ENCODE results near the gene FRMD4A.
"Not testable (repeated sequence)": the region's sequence is repeated elsewhere in the genome, so short reads cannot be mapped to it uniquely, and the experiment has no call there.

DNA sequence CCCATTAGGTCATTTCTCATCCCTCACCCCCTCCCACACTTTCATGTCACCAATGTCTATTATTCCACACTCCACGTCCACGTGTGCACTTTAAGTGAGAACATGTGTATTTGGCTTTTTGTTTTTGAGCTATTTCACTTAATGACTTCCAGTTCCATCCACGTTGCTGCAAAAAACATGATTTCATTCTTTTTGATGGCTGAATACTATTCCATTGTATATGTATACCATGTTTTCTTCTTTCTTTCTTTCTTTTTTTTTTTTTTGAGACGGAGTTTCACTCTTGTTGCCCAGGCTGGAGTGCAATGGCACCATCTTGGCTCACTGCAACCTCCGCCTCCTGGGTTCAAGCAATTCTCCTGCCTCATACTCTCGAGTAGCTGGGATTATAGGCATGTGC lies 502.4 kb downstream of the FRMD4A start:
- TF ChIP-seq CTCF (IDR thresholded peaks at IDR 0.05 in 2 of 3, conservative IDR thresholded peaks at IDR 0.05 in 1 of 3; ENCODE audit: control insufficient read depth in 2 of 3, extremely low read depth in 1 of 3, insufficient read depth in 1 of 3, low read depth in 3 of 3, low read length in 3 of 3); POLR2AphosphoS5 (IDR thresholded peaks at IDR 0.05; ENCODE audit: low read length); SMC3 (IDR thresholded peaks at IDR 0.05; ENCODE audit: borderline replicate concordance, low read length); ZBTB4 (CRISPR knock-in tag; IDR thresholded peaks at IDR 0.05); CHD2 (IDR thresholded peaks at IDR 0.05; ENCODE audit: borderline replicate concordance, low read depth, low read length); ESRRA (IDR thresholded peaks at IDR 0.05; ENCODE audit: low read length); POLR2A (IDR thresholded peaks at IDR 0.05; ENCODE audit: low read depth, low read length); HDGF (IDR thresholded peaks at IDR 0.05); PML (IDR thresholded peaks at IDR 0.05; ENCODE audit: low read length); ZNF24 (IDR thresholded peaks at IDR 0.05); GABPA (IDR thresholded peaks at IDR 0.05; ENCODE audit: low read depth); BRCA1 (IDR thresholded peaks at IDR 0.05; ENCODE audit: low read depth, low read length): not testable (repeated sequence)
- TF ChIP-seq, protein P1, sequence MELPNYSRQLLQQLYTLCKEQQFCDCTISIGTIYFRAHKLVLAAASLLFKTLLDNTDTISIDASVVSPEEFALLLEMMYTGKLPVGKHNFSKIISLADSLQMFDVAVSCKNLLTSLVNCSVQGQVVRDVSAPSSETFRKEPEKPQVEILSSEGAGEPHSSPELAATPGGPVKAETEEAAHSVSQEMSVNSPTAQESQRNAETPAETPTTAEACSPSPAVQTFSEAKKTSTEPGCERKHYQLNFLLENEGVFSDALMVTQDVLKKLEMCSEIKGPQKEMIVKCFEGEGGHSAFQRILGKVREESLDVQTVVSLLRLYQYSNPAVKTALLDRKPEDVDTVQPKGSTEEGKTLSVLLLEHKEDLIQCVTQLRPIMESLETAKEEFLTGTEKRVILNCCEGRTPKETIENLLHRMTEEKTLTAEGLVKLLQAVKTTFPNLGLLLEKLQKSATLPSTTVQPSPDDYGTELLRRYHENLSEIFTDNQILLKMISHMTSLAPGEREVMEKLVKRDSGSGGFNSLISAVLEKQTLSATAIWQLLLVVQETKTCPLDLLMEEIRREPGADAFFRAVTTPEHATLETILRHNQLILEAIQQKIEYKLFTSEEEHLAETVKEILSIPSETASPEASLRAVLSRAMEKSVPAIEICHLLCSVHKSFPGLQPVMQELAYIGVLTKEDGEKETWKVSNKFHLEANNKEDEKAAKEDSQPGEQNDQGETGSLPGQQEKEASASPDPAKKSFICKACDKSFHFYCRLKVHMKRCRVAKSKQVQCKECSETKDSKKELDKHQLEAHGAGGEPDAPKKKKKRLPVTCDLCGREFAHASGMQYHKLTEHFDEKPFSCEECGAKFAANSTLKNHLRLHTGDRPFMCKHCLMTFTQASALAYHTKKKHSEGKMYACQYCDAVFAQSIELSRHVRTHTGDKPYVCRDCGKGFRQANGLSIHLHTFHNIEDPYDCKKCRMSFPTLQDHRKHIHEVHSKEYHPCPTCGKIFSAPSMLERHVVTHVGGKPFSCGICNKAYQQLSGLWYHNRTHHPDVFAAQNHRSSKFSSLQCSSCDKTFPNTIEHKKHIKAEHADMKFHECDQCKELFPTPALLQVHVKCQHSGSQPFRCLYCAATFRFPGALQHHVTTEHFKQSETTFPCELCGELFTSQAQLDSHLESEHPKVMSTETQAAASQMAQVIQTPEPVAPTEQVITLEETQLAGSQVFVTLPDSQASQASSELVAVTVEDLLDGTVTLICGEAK (IDR thresholded peaks at IDR 0.05; ENCODE audit: borderline replicate concordance) = not testable (repeated sequence)

Data from GM12878 (cell line).